CD4-positive, alpha-beta T cell treated with Interleukin-12 subunit alpha and Interleukin-12 subunit beta, for 1 hour (primary cell): Measurements from ENCODE around the gene GTF3C5.
"Not testable (repeated sequence)": the region's sequence is repeated elsewhere in the genome, so short reads cannot be mapped to it uniquely, and the experiment has no call there.

Experiments
- DNase-seq: peaks from one replicate; pipeline ENCODE4 v3.0.0-alpha.2; 2020

GTF3C5 gene

GRCh38 chr9:133072210-133072609, 41.4 kb downstream of the GTF3C5 start:
- DNase-seq, result not testable (repeated sequence)

- DNase-seq, result no peak
Observed at GRCh38 chr9:133073086-133074014, 42.6 kb downstream of the GTF3C5 start.

GRCh38 chr9:133074111-133074651, 43.4 kb downstream of the GTF3C5 start:
- DNase-seq, result no peak

- no peak for DNase-seq
Observed at GRCh38 chr9:133075925-133076630, 45.3 kb downstream of the GTF3C5 start.

- DNase-seq, result no peak
Observed at GRCh38 chr9:133076691-133077090, 45.9 kb downstream of the GTF3C5 start.

- no peak for DNase-seq
Observed at GRCh38 chr9:133078486-133078885, 47.7 kb downstream of the GTF3C5 start.

GRCh38 chr9:133080161-133080560, 49.4 kb downstream of the GTF3C5 start:
- DNase-seq, result no peak

- not testable (repeated sequence) for DNase-seq
Observed at GRCh38 chr9:133080786-133081779, 50.3 kb downstream of the GTF3C5 start.

GRCh38 chr9:133081957-133082644, 51.3 kb downstream of the GTF3C5 start:
- not testable (repeated sequence) for DNase-seq

GRCh38 chr9:133083688-133084087, 52.9 kb downstream of the GTF3C5 start:
- not testable (repeated sequence) for DNase-seq

GRCh38 chr9:133086212-133086860, 55.5 kb downstream of the GTF3C5 start:
- not testable (repeated sequence) for DNase-seq

GRCh38 chr9:133086894-133087293, 56.1 kb downstream of the GTF3C5 start:
- no peak for DNase-seq

GRCh38 chr9:133087429-133088145, 56.8 kb downstream of the GTF3C5 start:
- DNase-seq, result no peak

GRCh38 chr9:133088146-133088750, 57.5 kb downstream of the GTF3C5 start:
- DNase-seq, result no peak

GRCh38 chr9:133088756-133089155, 58.0 kb downstream of the GTF3C5 start:
- no peak for DNase-seq

- DNase-seq, result no peak
Observed at GRCh38 chr9:133089271-133089671, 58.5 kb downstream of the GTF3C5 start.

GRCh38 chr9:133090187-133090586, 59.4 kb downstream of the GTF3C5 start:
- DNase-seq, result no peak

- no peak for DNase-seq
Observed at GRCh38 chr9:133090752-133091385, 60.1 kb downstream of the GTF3C5 start.

GRCh38 chr9:133094351-133094750, 63.6 kb downstream of the GTF3C5 start:
- DNase-seq, result not testable (repeated sequence)
